ENCODE measurements around the gene HECTD3. TPM values are rescaled to one million over a fixed set of nuclear protein-coding genes. Genes with fewer than 3 reads are reported as not detected.

HECTD3 gene
- total and polyA plus RNA-seq, 2 of the 4 experiments (the other 2 are of a cell fraction) = 12.2 to 39.5 TPM

GRCh38 chr1:45004281-45004920 is 6.7 kb downstream of the HECTD3 start:
- no peak overlapping the region for H2BK20ac ChIP-seq (ENCODE audit: low read depth, low read length)
- POLR2A ChIA-PET (ENCODE audit: unreplicated experiment) = no interaction called here

More at GRCh38 chr1:45004281-45004920, 6.7 kb downstream of the HECTD3 start:
- Histone ChIP-seq H3K9me3 (ENCODE audit: control insufficient read depth, insufficient read depth, low read length) (no peaks in the 10 kb centered on the region), H2BK120ac (ENCODE audit: low read depth, low read length) (no peak overlapping the region), H3K4me3 (ENCODE audit: insufficient read depth, low read depth, low read length) (no peak overlapping the region), H3K79me1 (ENCODE audit: low read depth in 1 of 2, low read length in 2 of 2) (peaks cover 5 to 13% of the 10 kb centered on the region in 2 experiments), H2AK5ac (ENCODE audit: low read depth, low read length) (no peak overlapping the region), H3K14ac (replicated peaks; ENCODE audit: low read depth, low read length) (no peak overlapping the region), H3K23ac (ENCODE audit: low read depth, low read length) (no peak overlapping the region), H4K91ac (ENCODE audit: insufficient read depth, low read depth, low read length) (no peak overlapping the region), H4K20me1 (ENCODE audit: insufficient read depth, low read length) (no peaks in the 10 kb centered on the region), H3K9ac (ENCODE audit: low read depth, low read length) (no peak overlapping the region), H3K56ac (ENCODE audit: extremely low read depth, insufficient read depth, low read length) (no peak overlapping the region), H3K27me3 (ENCODE audit: control insufficient read depth, insufficient read depth, low read length) (no peaks in the 10 kb centered on the region), H4K5ac (ENCODE audit: low read depth, low read length) (no peak overlapping the region), H3K4ac (ENCODE audit: low read depth, low read length) (no peak overlapping the region), H3K4me2 (ENCODE audit: low read depth, low read length) (no peak overlapping the region), H2BK15ac (ENCODE audit: low read depth, low read length) (no peak overlapping the region), H3K27ac (ENCODE audit: insufficient read depth, low read length) (no peak overlapping the region), H3K9me1 (ENCODE audit: insufficient read depth, low read length) (peaks cover 5% of the 10 kb centered on the region; the same call in 1 of the 2 replicates), H3K4me1 (ENCODE audit: control insufficient read depth, insufficient read depth, low read length) (no peaks in the 10 kb centered on the region), H2AK9ac (replicated peaks; ENCODE audit: low read depth, low read length, poor library complexity) (no peak overlapping the region), H2BK5ac (ENCODE audit: low read depth, low read length, poor library complexity, severe bottlenecking) (no peak overlapping the region), H4K8ac (ENCODE audit: low read depth in 2 of 2, low read length in 2 of 2) (no peak overlapping the region), H2AFZ (replicated peaks; ENCODE audit: low read length, poor library complexity) (no peak overlapping the region), H3K36me3 (ENCODE audit: control insufficient read depth, insufficient read depth, low read length) (peaks cover 69% of the 10 kb centered on the region), H3K18ac (ENCODE audit: low read depth, low read length) (no peak overlapping the region)
- ATAC-seq (ENCODE audit: low read depth) (no peak), DNase-seq (no peak)
- in situ Hi-C loops (cut with MboI; ENCODE audit: low sequenced_read_pairs) = no loop called here
- no CpG with 5 or more reads among the region's 7 CpGs for WGBS, 2 experiments (ENCODE audit: extremely low coverage in 2 of 2, insufficient read length in 1 of 2)
- dilution Hi-C loops (cut with HindIII; ENCODE audit: low sequenced_read_pairs, unreplicated experiment) = no loop called here
- TF ChIP-seq POLR2A (IDR thresholded peaks at IDR 0.05; ENCODE audit: low read depth, low read length) = no peak
- TF ChIP-seq ELK1 (IDR thresholded peaks at IDR 0.05; ENCODE audit: borderline replicate concordance, low read depth, low read length) = no peak
- no peak for TF ChIP-seq MXI1 (IDR thresholded peaks at IDR 0.05; ENCODE audit: borderline replicate concordance, low read depth, low read length)
- TF ChIP-seq MAFK (IDR thresholded peaks at IDR 0.05; ENCODE audit: low read depth, low read length) = no peak
- no peak for TF ChIP-seq RAD21 (IDR thresholded peaks at IDR 0.05; ENCODE audit: low read length)
- TF ChIP-seq RFX5 (IDR thresholded peaks at IDR 0.05; ENCODE audit: low read depth, low read length) = no peak
- TF ChIP-seq BHLHE40 (IDR thresholded peaks at IDR 0.05; ENCODE audit: low read depth, low read length) = no peak
- intact Hi-C loops (cut with micrococcal nuclease) = no loop called here
- CTCF ChIA-PET = no interaction called here
- BruUV-seq (replicated peaks) = no TSS peak

Data from IMR-90 (cell line).